NT2/D1 (cell line): ENCODE data around the gene TCP11.

Experiments
- SUZ12 ChIP-seq: IDR thresholded peaks from 2 replicates; pipeline ENCODE4 v1.6.1; 2011; ENCODE audit not compliant: insufficient read length, insufficient read depth; ENCODE audit errors: extremely low read depth
- YY1 ChIP-seq: IDR thresholded peaks from 2 replicates; pipeline ENCODE4 v1.6.1; 2011; ENCODE audit not compliant: insufficient read length, insufficient read depth
- ZNF274 ChIP-seq: IDR thresholded peaks from 2 replicates; pipeline ENCODE4 v1.6.1; 2011; ENCODE audit warnings: mild to moderate bottlenecking, low read depth, low read length

- no peak for TF ChIP-seq YY1
- TF ChIP-seq SUZ12: no peak
- no peak for TF ChIP-seq ZNF274
Measured at GRCh38 chr6:35185302-35185681, 44.2 kb upstream of the TCP11 start.
